GM23338 (cell line): ENCODE data around the gene CTNND2. TPM values are rescaled to one million over a fixed set of nuclear protein-coding genes. Genes with fewer than 3 reads are reported as not detected.

Experiments used
- ATAC-seq: fragments of 200-7000 bp; cut with Tn5 transposase; 3 replicates; pipeline ENCODE4 v1.9.1; 2020
- DNase-seq: peaks from one replicate; pipeline ENCODE4 v3.0.0-alpha.2; 2015; ENCODE audit warnings: low spot score
- H2AFZ ChIP-seq: fragments of 200-600 bp; sonication (generic); 2 replicates; pipeline ENCODE4 v1.8.0; 2016; ENCODE audit warnings: antibody characterized with exemption, mild to moderate bottlenecking, moderate library complexity
- H3F3A ChIP-seq: fragments of 200-600 bp; sonication (generic); replicated peaks from 2 replicates; pipeline ENCODE4 v1.8.0; 2017; ENCODE audit warnings: antibody characterized with exemption, mixed run types, low read depth
- H3K27ac ChIP-seq: fragments of 200-600 bp; sonication (generic); 2 replicates; pipeline ENCODE4 v1.6.1; 2016; ENCODE audit warnings: low read depth
- H3K27me3 ChIP-seq: fragments of 200-600 bp; sonication (generic); 2 replicates; pipeline ENCODE4 v1.8.0; 2016; ENCODE audit warnings: mild to moderate bottlenecking, mixed run types, moderate library complexity; ENCODE audit not compliant: insufficient read depth
- H3K36me3 ChIP-seq: fragments of 200-600 bp; sonication (generic); 2 replicates; pipeline ENCODE4 v1.8.0; 2016; ENCODE audit warnings: mild to moderate bottlenecking; ENCODE audit not compliant: insufficient read depth
- H3K4me1 ChIP-seq: fragments of 200-600 bp; sonication (generic); 2 replicates; pipeline ENCODE4 v1.8.0; 2016; ENCODE audit warnings: mild to moderate bottlenecking, moderate library complexity; ENCODE audit not compliant: insufficient read depth
- H3K4me2 ChIP-seq: fragments of 200-600 bp; sonication (generic); 2 replicates; pipeline ENCODE4 v1.7.1; 2017; ENCODE audit warnings: mixed run types
- H3K4me3 ChIP-seq: fragments of 200-600 bp; sonication (generic); 2 replicates; pipeline ENCODE4 v1.6.1; 2016; ENCODE audit warnings: mixed run types
- H3K79me2 ChIP-seq: fragments of 200-600 bp; sonication (generic); replicated peaks from 2 replicates; pipeline ENCODE4 v1.8.0; 2017; ENCODE audit warnings: mild to moderate bottlenecking; ENCODE audit not compliant: insufficient read depth
- H3K9me2 ChIP-seq: fragments of 200-600 bp; sonication (generic); 2 replicates; pipeline ENCODE4 v1.8.0; 2017; ENCODE audit not compliant: insufficient read depth
- H4K20me1 ChIP-seq: fragments of 200-600 bp; sonication (generic); replicated peaks from 2 replicates; pipeline ENCODE4 v1.8.0; 2017; ENCODE audit warnings: mild to moderate bottlenecking; ENCODE audit not compliant: insufficient read depth
- H3K27ac Mint-ChIP-seq: 2 replicates; pipeline ENCODE4 v1.8.0; 2020; ENCODE audit warnings: inconsistent platforms, mild to moderate bottlenecking, moderate library complexity, mixed read lengths
- H3K27me3 Mint-ChIP-seq: 3 replicates; pipeline ENCODE4 v1.8.0; 2022; ENCODE audit warnings: low read depth, mild to moderate bottlenecking, moderate library complexity, mixed read lengths, inconsistent platforms; ENCODE audit not compliant: insufficient read depth, poor library complexity
- H3K36me3 Mint-ChIP-seq: 3 replicates; pipeline ENCODE4 v1.8.0; 2021; ENCODE audit warnings: low read depth, mild to moderate bottlenecking, inconsistent platforms, moderate library complexity, mixed read lengths
- H3K4me1 Mint-ChIP-seq: 3 replicates; pipeline ENCODE4 v1.8.0; 2020; ENCODE audit warnings: mild to moderate bottlenecking, inconsistent platforms, mixed read lengths
- H3K4me3 Mint-ChIP-seq: 3 replicates; pipeline ENCODE4 v1.8.0; 2021; ENCODE audit warnings: moderate library complexity, mild to moderate bottlenecking, inconsistent platforms, mixed read lengths
- H3K9me3 Mint-ChIP-seq: 3 replicates; pipeline ENCODE4 v1.8.0; 2020; ENCODE audit warnings: moderate library complexity, mild to moderate bottlenecking, inconsistent platforms, mixed read lengths
- POLR2AphosphoS5 ChIP-seq: IDR thresholded peaks from 2 replicates; pipeline ENCODE4 v1.6.1; 2016; ENCODE audit warnings: antibody characterized with exemption, low read depth
- STAT1 ChIP-seq: IDR thresholded peaks from one replicate; pipeline ENCODE4 v1.6.1; 2016; ENCODE audit warnings: antibody characterized with exemption; ENCODE audit not compliant: unreplicated experiment
- polyA plus RNA-seq: library from polyadenylated mRNA; unstranded; fragments of >200 nt; fragmentation: Nextera tagmentation; extraction: Ambion mirVana; gene quantifications from 2 replicates; pipeline ENCODE4 v1.2.1, GENCODE V29; 2016
- total RNA-seq: library from RNA; depleted of rRNA; stranded (reverse); fragments of >200 nt; shearing (Covaris generic); gene quantifications from 2 replicates; pipeline ENCODE4 v1.2.3, GENCODE V29; 2014
- TF ChIP-seq, protein P1 (sequence below): fragments of 250-450 bp; sonication (Bioruptor Pico); IDR thresholded peaks from 2 replicates; pipeline ENCODE4 v1.5.0; 2020; ENCODE audit warnings: mild to moderate bottlenecking, moderate library complexity
- TF ChIP-seq, protein P2 (sequence below): IDR thresholded peaks from one replicate; pipeline ENCODE4 v1.6.1; 2018; ENCODE audit warnings: antibody characterized with exemption; ENCODE audit not compliant: unreplicated experiment

The CTNND2 gene
- total and polyA plus RNA-seq, 2 experiments from 2014 or later: 5.1 to 7.0 TPM

DNA sequence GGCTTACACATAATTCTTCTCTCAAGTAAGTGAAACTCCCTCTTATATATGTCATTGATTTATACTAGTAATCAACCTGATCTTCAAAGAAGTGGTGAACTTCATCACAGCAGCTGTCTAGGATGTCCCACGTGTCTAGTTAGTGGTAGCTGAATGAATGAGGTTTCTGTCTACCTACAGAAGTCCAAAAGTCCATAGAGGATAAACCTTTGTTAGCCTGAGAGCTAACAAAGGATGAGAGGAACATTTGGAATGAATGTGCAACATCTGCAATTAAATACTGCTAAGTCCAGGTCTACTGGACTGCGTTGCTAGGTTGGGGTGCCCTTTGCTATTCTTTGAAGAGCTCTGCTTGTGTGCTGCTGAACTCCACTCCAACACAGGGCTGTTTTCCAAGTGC lies 929.4 kb downstream of the CTNND2 start (continued):
- TF ChIP-seq, protein P1, sequence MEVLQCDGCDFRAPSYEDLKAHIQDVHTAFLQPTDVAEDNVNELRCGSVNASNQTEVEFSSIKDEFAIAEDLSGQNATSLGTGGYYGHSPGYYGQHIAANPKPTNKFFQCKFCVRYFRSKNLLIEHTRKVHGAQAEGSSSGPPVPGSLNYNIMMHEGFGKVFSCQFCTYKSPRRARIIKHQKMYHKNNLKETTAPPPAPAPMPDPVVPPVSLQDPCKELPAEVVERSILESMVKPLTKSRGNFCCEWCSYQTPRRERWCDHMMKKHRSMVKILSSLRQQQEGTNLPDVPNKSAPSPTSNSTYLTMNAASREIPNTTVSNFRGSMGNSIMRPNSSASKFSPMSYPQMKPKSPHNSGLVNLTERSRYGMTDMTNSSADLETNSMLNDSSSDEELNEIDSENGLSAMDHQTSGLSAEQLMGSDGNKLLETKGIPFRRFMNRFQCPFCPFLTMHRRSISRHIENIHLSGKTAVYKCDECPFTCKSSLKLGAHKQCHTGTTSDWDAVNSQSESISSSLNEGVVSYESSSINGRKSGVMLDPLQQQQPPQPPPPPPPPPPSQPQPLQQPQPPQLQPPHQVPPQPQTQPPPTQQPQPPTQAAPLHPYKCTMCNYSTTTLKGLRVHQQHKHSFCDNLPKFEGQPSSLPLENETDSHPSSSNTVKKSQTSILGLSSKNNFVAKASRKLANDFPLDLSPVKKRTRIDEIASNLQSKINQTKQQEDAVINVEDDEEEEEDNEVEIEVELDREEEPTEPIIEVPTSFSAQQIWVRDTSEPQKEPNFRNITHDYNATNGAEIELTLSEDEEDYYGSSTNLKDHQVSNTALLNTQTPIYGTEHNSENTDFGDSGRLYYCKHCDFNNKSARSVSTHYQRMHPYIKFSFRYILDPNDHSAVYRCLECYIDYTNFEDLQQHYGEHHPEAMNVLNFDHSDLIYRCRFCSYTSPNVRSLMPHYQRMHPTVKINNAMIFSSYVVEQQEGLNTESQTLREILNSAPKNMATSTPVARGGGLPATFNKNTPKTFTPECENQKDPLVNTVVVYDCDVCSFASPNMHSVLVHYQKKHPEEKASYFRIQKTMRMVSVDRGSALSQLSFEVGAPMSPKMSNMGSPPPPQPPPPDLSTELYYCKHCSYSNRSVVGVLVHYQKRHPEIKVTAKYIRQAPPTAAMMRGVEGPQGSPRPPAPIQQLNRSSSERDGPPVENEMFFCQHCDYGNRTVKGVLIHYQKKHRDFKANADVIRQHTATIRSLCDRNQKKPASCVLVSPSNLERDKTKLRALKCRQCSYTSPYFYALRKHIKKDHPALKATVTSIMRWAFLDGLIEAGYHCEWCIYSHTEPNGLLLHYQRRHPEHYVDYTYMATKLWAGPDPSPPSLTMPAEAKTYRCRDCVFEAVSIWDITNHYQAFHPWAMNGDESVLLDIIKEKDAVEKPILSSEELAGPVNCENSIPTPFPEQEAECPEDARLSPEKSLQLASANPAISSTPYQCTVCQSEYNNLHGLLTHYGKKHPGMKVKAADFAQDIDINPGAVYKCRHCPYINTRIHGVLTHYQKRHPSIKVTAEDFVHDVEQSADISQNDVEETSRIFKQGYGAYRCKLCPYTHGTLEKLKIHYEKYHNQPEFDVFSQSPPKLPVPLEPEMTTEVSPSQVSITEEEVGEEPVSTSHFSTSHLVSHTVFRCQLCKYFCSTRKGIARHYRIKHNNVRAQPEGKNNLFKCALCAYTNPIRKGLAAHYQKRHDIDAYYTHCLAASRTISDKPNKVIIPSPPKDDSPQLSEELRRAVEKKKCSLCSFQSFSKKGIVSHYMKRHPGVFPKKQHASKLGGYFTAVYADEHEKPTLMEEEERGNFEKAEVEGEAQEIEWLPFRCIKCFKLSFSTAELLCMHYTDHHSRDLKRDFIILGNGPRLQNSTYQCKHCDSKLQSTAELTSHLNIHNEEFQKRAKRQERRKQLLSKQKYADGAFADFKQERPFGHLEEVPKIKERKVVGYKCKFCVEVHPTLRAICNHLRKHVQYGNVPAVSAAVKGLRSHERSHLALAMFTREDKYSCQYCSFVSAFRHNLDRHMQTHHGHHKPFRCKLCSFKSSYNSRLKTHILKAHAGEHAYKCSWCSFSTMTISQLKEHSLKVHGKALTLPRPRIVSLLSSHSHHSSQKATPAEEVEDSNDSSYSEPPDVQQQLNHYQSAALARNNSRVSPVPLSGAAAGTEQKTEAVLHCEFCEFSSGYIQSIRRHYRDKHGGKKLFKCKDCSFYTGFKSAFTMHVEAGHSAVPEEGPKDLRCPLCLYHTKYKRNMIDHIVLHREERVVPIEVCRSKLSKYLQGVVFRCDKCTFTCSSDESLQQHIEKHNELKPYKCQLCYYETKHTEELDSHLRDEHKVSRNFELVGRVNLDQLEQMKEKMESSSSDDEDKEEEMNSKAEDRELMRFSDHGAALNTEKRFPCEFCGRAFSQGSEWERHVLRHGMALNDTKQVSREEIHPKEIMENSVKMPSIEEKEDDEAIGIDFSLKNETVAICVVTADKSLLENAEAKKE (CRISPR knock-in tag): no peak
- no peak for TF ChIP-seq POLR2AphosphoS5
- TF ChIP-seq, protein P2, sequence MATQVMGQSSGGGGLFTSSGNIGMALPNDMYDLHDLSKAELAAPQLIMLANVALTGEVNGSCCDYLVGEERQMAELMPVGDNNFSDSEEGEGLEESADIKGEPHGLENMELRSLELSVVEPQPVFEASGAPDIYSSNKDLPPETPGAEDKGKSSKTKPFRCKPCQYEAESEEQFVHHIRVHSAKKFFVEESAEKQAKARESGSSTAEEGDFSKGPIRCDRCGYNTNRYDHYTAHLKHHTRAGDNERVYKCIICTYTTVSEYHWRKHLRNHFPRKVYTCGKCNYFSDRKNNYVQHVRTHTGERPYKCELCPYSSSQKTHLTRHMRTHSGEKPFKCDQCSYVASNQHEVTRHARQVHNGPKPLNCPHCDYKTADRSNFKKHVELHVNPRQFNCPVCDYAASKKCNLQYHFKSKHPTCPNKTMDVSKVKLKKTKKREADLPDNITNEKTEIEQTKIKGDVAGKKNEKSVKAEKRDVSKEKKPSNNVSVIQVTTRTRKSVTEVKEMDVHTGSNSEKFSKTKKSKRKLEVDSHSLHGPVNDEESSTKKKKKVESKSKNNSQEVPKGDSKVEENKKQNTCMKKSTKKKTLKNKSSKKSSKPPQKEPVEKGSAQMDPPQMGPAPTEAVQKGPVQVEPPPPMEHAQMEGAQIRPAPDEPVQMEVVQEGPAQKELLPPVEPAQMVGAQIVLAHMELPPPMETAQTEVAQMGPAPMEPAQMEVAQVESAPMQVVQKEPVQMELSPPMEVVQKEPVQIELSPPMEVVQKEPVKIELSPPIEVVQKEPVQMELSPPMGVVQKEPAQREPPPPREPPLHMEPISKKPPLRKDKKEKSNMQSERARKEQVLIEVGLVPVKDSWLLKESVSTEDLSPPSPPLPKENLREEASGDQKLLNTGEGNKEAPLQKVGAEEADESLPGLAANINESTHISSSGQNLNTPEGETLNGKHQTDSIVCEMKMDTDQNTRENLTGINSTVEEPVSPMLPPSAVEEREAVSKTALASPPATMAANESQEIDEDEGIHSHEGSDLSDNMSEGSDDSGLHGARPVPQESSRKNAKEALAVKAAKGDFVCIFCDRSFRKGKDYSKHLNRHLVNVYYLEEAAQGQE: no peak

DNA sequence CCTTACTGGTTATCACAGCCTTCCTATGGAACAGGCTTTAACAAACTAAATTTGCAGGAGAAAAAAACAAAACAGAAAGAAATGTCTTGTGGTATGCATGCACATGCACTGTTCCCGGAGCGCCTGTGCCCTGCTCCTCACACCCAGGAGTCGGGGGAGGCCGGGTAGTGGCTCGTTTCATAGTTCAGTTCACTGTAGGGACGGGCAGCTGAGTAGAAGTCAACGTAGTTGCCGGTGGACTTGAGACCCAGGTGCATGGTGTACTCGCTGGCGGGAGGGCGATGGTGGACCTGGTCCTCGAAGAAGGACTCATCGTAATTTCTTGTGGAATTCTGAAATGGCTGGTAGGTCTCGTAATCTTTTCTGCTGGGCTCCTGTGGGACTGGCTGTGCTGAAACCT lies 930.9 kb downstream of the CTNND2 start:
- Histone ChIP-seq H3K4me3 (no peak overlapping the region), H3K79me2 (no peaks in the 10 kb centered on the region), H3K36me3 (no peaks in the 10 kb centered on the region), H3K4me1 (no peaks in the 10 kb centered on the region), H3K27me3 (no peaks in the 10 kb centered on the region), H3F3A (no peaks in the 10 kb centered on the region), H3K9me2 (peaks cover 9% of the 10 kb centered on the region; the same call in 1 of the 2 replicates), H4K20me1 (no peaks in the 10 kb centered on the region), H3K4me2 (no peak overlapping the region), H2AFZ (peak overlapping the region; percentile 32; the same call in 1 of the 2 replicates), H3K27ac (no peak overlapping the region)
- no peaks in the 10 kb centered on the region for H3K36me3 Mint-ChIP-seq
- H3K4me3 Mint-ChIP-seq: no peak overlapping the region
- no peaks in the 10 kb centered on the region for H3K9me3 Mint-ChIP-seq
- no peak overlapping the region; the same call in 1 of the 2 replicates for H3K27ac Mint-ChIP-seq
- DNase-seq (no peak), ATAC-seq (no peak)
- no peaks in the 10 kb centered on the region for H3K27me3 Mint-ChIP-seq
- peaks cover 5% of the 10 kb centered on the region; the same call in 2 of the 3 replicates for H3K4me1 Mint-ChIP-seq
- TF ChIP-seq STAT1 (no peak), POLR2AphosphoS5 (no peak)
- TF ChIP-seq, protein P1 (CRISPR knock-in tag): no peak
